ENCODE measurements around the gene MTERF2. TPM values are rescaled to one million over a fixed set of nuclear protein-coding genes. Genes with fewer than 3 reads are reported as not detected.
A peak's percentile ranks its signal among the peaks of the same experiment; 100 is the strongest.
"Not testable (repeated sequence)": the region's sequence is repeated elsewhere in the genome, so short reads cannot be mapped to it uniquely, and the experiment has no call there.

The MTERF2 gene
- total RNA-seq, 1 donor, result 5.2 TPM

- H3K4me3 ChIP-seq (ENCODE audit: low read depth, low read length), result no peak overlapping the region
- peak; percentile 90 for DNase-seq (ENCODE audit: low read depth)
- TF ChIP-seq CTCF (IDR thresholded peaks at IDR 0.05; ENCODE audit: insufficient read depth, low read length), result no peak
Observed at GRCh38 chr12:107027636-107028053, 40.7 kb upstream of the MTERF2 start.

- TF ChIP-seq CTCF (IDR thresholded peaks at IDR 0.05; ENCODE audit: insufficient read depth, low read length), result no peak
- DNase-seq (ENCODE audit: low read depth), result no peak
- no peak overlapping the region for H3K4me3 ChIP-seq (ENCODE audit: low read depth, low read length)
Observed at GRCh38 chr12:107026806-107027635, 40.1 kb upstream of the MTERF2 start.

- H3K4me3 ChIP-seq (ENCODE audit: low read depth, low read length); DNase-seq (ENCODE audit: low read depth): not testable (repeated sequence)
Observed at GRCh38 chr12:107026356-107026755, 39.4 kb upstream of the MTERF2 start.

GRCh38 chr12:107025671-107026070 is 38.7 kb upstream of the MTERF2 start:
- TF ChIP-seq CTCF (IDR thresholded peaks at IDR 0.05; ENCODE audit: insufficient read depth, low read length), result no peak
- no peak overlapping the region for H3K4me3 ChIP-seq (ENCODE audit: low read depth, low read length)
- DNase-seq (ENCODE audit: low read depth), result no peak

GRCh38 chr12:107019546-107019945 is 32.6 kb upstream of the MTERF2 start:
- H3K4me3 ChIP-seq (ENCODE audit: low read depth, low read length), result no peak overlapping the region
- TF ChIP-seq CTCF (IDR thresholded peaks at IDR 0.05; ENCODE audit: insufficient read depth, low read length), result no peak
- DNase-seq (ENCODE audit: low read depth), result no peak

GRCh38 chr12:107017042-107017441 is 30.1 kb upstream of the MTERF2 start:
- TF ChIP-seq CTCF (IDR thresholded peaks at IDR 0.05; ENCODE audit: insufficient read depth, low read length), result no peak
- H3K4me3 ChIP-seq (ENCODE audit: low read depth, low read length), result no peak overlapping the region
- no peak for DNase-seq (ENCODE audit: low read depth)

- no peak overlapping the region for H3K4me3 ChIP-seq (ENCODE audit: low read depth, low read length)
- no peak for TF ChIP-seq CTCF (IDR thresholded peaks at IDR 0.05; ENCODE audit: insufficient read depth, low read length)
- no peak for DNase-seq (ENCODE audit: low read depth)
Observed at GRCh38 chr12:107014055-107014454, 27.1 kb upstream of the MTERF2 start.

All from fibroblast of the aortic adventitia (primary cell).